T-helper 1 cell treated with Interleukin-12 subunit alpha and Interleukin-12 subunit beta and Interleukin-4 antibody, amounts not matched to agents 30 ng/mL and 1 ng/mL, for 36 hours (primary cell): ENCODE measurements around the gene TALDO1. TPM values are rescaled to one million over a fixed set of nuclear protein-coding genes. Genes with fewer than 3 reads are reported as not detected.

Experiments used
- intact Hi-C: fragments of 100-400 bp; cut with micrococcal nuclease; formaldehyde crosslinking; loops from one replicate; pipeline ENCODE4 v1.15.1; 2024
- total RNA-seq: library from RNA; stranded (reverse); gene quantifications from 2 replicates; pipeline ENCODE4 v1.2.3, GENCODE V29; 2022

TALDO1 gene
- total RNA-seq, 1 donor from 2014 or later = 274 TPM

DNA sequence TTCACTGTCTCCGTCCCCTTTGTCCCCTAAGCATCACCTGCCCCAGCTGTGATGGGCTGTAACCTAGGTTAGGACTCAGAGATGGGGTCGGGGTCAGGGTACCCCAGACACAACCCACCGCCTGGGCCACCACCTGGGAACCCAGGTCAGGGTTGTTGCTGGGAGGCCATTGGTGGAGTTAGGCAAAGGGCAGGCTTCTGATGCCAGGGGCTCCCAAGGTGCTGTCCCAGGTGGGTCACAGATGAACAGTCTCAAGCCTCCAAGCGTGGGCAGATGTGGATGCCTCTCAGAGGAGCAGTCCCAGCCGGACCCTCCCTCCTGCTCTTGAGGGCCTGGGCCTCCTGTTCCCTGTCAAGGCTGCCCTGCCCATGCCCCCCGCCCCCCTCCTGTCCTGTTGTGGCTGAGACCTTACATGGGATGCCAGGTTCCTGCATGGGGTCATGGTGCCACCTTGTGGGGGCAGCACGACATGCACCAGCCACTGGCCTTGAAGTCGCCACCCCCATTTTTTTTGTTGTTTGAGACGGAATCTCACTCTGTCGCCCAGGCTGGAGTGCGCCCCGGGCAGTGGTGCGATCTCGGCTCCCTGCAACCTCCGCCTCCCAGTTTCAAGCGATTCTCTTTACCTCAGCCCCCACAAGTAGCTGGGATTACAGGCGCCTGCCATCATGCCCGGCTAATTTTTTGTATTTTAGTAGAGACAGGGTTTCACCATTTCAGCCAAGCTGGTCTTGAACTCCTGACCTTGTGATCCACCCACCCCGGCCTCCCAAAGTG, 17.9 kb downstream of the TALDO1 start:
- intact Hi-C loops = loop anchor here (1.0 kb wide), 2 partner anchors 42 to 103 kb away; no protein-coding TSS in a partner anchor

DNA sequence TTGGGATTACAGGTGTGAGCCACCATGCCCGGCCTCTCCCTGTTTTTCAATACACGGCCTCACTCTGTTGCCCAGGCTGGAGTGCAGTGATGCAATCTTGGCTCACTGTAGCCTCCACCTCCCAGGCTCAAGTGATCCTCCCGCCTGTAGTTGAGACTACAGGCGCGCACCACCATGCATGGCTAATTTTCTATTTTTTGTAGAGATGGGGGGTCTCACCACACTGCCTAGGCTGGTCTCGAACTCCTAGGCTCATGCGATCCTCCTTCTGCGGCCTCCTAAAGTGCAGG, 18.5 kb downstream of the TALDO1 start:
- intact Hi-C loops = loop anchor here (1.0 kb wide), 2 partner anchors 42 to 103 kb away; no protein-coding TSS in a partner anchor

DNA sequence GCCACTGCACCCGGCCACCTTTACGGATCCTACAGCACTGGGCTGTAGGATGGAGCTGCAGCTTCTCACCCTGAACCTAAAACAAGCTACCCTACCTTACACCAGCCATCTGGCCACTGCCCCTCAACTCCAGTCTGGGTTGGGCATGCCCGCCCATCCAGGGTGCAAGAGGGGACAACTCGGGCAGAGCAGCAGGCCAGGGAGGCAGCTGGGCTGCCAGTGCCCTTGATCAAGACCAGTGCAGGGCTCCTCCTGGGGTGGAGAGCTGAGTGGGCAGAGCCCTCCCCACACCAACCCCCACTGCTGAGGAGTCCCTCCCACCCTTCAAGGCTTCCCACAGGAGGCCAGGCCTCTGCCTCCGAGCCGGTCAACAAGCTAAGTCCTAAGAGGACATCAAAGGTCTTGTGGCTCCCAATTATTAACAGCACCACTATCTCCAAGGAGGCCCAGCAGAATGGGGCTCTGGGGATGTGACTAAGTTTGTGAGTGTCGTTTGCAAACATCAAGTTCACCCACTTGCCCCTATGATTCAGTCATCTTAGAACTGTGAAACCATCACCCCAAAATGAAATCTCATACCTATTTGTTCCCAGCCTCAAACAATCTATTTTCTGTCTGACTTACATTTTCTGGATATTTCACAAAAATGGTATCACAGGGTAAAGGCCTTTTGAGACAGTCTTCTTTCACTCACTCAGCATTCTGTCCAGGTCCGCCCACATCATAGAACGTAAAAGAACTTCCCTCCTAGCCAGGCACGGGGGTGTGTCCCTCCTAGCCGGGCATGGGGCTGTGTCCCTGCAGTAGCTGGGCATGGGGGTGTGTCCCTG, 19.1 kb downstream of the TALDO1 start:
- intact Hi-C loops = no loop called here

DNA sequence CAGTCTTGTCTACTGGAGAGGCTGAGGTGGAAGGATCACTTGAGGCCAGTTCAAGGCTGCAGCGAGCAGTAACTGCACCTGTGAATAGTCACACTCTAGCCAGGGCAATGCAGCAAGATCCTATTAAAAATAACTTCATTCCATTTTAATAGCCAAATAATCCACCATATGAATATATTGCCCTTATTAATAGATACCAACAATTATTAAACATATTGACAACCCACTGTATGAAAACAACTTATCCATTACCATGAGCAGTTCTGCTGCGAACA, 19.6 kb downstream of the TALDO1 start:
- intact Hi-C loops = no loop called here

DNA sequence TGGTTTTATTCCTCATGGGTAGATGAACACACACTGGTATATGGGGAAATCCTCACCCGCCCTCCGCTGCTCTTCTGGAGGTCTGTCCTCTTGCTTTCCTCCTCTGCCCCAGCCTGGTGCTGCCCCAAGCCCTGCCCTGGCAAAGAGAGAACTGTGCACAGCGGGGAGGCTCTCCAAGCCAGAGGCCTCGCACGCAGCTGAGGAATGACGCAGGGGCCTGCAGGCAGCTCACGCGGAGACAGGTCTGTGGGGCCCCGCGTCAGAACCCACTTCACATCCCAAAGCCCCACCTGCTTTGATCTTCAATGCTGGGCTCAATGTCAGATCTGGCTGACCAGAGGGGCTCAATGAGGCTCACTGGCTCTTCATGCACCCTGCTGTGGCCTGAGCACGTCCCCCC, 20.0 kb downstream of the TALDO1 start:
- intact Hi-C loops = no loop called here

DNA sequence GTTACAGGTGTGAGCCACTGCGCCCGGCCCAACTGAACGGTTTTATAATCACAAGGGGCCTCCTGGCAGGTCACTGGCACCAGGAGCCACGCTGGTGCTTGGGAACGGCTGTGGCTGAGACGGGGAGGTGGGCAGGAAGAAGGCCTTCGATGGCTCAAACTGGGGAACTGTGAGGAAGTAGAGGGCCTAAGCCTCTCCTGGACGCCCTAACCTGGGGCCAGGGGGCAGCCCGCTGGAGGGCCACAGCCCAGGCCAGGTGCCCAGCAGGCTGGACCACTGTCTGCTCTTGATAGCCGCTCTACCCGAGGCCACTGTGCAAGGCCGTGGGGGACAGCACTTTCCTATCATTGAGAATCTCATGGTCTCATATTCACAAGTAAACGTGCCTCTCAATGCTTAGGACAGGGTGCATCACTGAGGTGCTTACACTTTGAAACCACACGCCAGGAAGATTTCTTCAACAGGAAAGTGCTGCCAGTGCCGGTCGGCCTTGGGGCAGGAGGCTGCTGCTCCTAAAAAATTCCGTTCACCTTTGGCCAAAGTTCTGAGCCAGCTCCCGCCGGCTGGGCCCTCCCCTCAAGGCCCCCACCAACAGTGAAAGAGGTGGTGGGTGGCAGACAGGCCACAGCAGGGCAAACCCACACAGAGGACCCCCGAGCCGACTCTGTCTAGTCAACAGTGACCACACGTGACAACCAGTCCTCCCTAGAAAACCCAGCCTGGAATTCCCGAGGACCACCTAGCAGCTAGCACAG, 22.8 kb downstream of the TALDO1 start:
- intact Hi-C loops = no loop called here

DNA sequence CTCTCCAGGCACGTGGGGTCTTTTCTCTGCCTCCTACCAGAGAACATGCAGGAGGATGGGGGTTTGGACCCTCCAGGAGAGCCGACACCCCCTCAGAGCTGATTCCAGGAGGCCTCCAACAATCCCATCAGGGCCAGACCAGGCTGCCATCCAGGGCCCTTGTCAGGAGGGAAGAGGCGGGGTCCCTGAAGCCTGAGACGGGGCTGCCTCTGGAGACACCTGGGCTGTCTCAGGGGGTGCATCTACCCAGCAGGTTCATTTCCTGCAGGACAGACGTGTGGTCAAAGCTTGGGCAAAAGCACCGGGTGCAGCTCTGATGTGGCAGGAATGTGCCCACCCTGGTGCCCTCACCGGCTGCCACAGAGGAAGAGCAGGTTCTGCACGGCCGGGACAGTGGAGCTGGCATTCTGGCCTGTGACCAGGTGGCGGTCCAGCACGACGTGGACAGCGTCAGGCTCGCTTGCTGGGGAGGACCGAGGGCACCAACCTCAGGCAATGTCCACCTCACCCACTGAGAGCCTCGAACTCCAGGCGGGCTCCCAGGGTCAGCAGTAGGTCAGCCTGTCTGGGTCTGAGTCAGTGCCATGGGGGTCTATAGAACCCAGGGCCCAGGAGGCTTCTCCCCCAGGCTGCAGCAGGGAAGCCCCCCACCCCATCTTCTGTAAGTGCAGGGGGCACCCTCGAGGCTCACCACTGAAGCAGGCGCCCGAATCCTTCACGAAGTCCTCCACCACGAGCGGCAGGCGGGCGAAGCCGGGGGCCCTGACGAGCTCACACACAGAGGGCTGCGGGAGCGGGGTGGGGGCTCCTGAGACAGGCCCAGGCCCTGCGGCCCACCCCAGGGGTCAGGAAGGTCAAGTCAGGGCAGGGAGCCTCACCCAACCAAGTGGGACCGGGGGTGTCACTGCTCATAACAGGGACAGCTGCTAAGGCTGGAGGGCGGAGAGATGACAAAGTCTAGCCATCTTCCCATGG, 23.7 kb downstream of the TALDO1 start:
- intact Hi-C loops = no loop called here

DNA sequence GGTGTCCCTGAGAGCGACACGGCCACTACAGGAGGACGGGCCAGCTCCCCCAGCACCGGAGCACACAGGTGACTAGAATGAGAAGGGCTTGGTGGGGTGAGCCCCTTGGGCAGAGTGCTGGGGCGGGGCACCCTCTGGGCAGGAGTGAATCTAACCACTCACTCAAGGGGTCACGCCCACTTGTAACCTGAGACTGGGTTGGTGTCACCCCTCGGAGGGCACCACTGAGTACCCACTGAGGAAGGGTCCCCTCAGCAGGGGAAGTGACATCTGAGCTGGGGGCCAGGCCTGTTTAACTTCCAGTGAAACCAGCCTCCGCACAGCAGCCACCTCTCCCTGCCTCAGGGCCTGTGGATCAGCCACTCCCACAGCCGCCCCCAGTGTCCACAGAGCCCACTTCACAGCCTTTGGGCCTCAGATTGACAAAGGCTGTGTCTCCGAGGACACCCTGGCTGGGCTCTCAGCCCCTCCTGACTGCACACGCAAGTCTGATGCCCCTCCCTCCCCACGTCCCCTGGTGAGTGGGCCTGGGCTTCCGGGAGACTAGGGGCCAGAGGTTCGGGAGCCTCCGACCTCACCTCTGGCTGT, 24.4 kb downstream of the TALDO1 start:
- intact Hi-C loops = no loop called here

DNA sequence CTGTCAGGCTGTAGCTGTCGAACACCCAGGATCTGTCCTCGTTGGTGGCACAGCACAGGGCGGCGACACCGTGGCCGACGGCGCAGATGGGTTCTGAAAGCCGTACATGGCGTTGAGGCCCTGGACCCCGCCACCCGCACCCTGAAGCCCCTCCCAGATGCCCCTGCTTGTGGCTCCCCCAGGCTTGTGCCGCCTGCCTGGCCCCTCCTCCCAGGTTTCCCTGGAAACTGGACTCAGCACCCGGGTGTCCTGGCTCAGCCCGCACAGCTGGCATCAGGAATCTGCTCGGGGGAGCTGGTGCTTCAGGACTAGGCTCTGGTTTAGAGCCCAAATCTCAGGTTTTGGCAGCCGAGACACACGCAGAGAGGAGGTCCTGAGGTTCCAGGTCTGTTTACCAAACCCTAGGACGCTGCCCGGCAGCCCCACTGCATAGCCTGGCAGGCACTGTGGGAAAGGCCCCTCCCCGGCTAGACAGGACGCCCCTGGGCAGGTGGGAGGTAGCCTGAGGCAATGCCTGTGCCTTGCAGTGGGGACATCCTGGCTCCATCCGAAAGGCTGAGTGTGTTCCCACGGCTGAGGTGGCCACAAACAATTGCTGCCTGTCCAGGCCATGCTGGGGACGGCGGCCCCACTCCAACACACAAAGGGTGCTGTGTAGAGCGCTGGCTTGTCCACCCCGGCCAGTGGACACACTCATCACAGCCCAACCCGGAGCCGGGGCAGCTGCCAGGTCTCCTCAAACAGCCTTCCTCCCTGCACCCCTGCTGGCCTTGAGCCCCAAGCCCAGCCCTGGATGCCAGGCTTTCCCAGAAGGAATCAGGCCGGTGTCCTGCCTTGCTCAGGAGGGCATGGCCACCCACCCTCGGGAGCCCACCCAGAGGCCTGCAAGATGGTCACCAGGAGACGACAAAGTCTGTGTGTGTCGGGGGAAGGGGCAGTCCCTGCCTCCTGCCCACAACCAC, 25.4 kb downstream of the TALDO1 start:
- intact Hi-C loops = no loop called here

DNA sequence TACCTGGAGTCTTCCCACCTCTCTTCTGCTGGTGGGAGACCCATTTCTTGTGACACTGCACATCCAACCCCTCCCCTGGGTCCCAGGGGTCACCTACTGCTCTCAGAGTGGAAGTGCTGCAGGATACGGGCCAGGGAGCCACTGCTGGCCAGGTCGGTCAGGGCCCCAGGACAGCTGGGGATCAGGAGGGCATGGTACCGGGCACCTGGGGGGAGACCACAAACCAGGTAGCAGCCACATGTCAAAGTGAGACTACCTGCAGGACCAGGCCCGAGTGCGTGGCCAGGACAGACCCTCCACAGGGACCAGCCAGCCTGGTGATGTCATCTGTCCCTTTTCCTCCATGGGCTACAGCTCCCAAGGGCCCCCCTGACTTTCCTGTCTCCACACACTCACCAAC, 26.2 kb downstream of the TALDO1 start:
- intact Hi-C loops = no loop called here

DNA sequence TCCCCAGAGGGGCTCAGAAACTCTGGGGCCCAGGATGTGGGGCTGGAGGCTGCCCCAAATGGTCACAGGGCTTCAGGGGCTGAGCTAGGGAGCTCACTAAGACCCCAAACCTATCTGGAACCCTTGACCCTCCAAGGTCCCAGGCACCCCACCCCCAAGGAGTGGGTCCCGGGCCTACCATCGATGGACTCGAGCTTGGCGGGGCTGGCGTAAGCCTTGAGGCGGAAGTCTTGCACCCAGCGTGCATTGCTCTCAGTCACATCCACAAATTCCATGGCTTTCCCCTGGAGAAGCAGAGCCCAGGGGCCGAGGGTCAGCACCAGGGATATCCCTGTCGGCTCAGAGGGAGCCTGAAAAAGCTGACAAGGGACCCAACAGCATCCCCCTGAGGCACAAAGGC, 26.6 kb downstream of the TALDO1 start:
- intact Hi-C loops = no loop called here

DNA sequence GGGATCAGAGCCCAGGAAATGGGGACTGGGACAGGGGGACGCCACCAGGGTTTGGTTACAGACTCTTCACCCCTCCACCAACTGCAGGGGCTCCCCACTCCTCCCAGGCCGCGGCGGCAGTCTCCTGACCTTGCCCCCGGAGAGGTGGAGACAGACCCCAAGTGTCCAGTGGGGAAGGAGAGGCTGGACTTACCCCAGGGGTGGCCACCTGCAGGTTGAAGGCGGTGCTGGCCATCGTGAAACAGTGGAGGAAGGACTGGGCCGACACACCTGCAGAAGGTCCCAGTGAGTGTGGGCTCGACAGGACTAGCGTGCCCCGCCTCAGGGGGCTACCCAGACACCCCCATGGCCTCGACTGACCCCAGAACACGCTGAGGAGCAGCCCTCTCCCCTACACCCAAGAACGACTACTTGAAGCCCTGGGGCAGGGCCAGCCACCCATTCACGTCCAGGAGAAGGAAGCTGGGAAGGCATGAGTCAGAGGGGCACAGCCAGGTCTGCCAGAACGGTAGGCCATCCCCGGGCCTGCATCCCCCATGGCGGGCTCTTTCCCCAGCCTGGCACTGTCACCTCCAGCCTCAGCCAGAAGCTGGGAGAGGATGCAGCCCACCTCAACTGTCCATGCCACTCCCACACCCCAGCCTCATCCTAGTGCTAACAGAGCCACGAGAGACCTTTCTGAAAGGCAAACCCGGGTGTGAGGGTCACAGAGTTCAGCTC, 27.8 kb downstream of the TALDO1 start:
- intact Hi-C loops = no loop called here

DNA sequence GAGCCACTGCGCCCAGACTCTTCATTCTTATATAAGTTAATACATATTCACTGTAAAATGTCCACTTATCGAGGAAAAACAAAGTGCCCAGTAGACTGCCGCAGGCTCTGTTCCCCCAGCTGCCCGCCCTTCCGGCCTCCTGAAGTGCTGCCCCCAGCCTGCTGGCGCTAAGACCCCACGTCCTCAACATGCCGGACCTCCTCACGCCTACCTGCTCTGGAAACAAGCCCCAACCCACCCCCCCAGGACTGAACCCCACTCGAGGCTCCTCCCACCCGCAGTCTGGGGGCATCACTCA, 28.9 kb downstream of the TALDO1 start:
- intact Hi-C loops = no loop called here

DNA sequence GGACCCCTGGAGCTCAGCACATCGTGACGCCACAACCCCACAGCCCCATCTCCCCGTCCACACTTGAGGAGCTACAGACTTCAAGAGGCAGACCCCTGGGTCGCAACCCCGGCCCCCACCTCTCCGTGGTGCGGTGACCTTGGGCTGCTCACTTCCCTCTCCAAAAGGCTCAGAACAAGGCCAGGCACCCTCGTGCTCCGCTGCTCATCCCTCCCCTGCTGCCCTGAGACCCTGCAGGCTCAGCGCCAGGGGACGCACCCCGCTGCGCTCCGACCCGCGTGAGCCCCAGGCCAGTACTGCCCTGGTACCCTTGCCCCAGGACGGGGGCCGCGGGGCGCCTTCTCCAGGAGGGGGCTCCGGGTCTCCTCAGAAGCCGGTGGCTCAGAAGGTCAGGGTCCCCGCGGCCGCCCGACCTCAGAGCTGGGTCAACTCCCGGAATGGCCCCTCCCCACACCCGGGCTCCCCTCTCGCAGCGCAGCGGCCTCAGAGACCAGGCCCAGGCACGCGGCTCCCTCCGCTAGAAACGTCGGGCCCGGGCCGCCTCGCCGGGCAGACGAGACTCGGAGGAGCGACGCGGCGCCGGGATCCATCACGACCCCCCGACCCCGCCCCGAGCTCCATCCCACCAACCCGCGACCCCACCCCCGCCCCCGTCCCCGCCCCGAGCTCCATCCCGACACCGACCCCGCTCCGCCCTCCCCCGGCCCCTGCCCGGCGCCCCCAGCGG, 29.5 kb downstream of the TALDO1 start:
- intact Hi-C loops = loop anchor here (1.0 kb wide), 3 partner anchors 20 to 81 kb away; partner anchors contain the start of genes DEAF1, RPLP2 and TMEM80

DNA sequence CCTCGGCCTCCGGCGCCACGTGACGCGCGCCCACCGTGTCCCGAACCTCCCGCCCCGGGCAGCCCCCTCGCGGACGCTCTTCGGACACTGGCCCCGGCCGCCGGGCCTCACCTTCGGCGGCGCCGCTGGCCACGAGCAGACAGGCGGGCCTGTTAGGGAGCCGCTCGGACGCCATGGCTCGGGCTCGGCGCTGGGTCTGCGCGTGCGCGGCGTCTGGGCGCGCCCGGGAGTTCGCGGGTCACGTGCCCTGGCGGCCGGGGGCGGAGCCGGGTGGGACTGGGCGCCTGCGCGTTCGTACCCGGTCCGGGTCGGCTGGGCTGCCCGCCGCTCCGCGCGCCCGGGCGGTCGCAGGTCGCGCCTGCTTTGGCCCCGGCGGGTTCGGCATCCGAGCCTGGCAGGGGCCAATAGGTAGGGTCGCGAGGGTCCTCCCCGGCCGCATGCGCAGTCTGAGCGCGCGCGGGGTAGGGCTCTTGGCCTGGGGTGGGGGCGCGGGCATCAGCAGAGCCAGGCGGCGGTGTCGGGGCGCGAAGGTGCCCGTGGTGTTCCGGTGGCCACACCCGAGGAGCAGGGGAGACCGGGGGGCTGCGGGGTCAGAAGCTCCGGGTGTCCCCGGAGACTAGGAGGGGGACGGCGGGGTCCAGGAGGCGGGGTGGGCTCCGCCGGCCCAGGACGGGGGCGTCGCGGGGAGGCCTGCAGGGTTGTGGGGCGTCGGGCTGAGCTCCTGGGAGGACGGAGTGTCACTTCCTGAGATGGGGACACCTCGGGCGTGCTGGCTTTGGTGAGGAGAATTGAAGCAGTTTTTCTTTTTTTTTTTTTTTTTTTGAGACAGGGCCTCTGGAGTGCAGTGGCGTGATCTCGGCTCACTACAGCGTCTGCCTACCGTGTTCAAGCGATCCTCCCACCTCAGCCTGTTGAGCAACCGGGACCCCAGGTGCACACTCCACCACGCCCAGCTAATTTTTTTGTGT, 30.3 kb downstream of the TALDO1 start, which contains the start of gene GATD1:
TSS of gene GATD1 (minus strand) at position 200 of the 968 bp plus-strand sequence. CDS start at position 175, 25 bp downstream.
- intact Hi-C loops = loop anchor here (1.0 kb wide), 4 partner anchors 19 to 82 kb away; partner anchors contain the start of genes DEAF1, RPLP2 and TMEM80
